ENCODE data around the gene MPV17L.
"Not testable (repeated sequence)": the region's sequence is repeated elsewhere in the genome, so short reads cannot be mapped to it uniquely, and the experiment has no call there.

The MPV17L gene

GRCh38 chr16:15452246-15452855 lies 56.8 kb downstream of the MPV17L start:
- DNase-seq (ENCODE audit: low read depth) = no peak

DNA sequence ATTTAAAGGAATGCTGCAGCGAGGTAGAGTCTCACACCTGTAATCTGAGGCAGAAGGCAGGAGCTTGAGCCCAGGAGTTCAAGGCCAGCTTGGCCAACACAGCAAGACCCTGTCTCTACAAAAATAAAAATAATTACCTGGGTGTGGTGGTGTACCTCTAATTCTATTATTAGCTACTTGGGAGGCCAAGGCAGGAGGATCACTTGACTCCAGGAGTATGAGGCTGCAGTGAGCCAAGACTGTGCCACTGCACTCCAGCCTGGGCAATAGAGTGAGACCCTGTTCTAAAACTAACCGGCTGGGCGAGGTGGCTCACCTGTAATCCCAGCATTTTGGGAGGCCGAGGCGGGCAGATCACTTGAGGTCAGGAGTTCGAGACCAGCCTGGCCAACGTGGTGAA lies 57.7 kb downstream of the MPV17L start:
- DNase-seq (ENCODE audit: low read depth) = not testable (repeated sequence)

DNA sequence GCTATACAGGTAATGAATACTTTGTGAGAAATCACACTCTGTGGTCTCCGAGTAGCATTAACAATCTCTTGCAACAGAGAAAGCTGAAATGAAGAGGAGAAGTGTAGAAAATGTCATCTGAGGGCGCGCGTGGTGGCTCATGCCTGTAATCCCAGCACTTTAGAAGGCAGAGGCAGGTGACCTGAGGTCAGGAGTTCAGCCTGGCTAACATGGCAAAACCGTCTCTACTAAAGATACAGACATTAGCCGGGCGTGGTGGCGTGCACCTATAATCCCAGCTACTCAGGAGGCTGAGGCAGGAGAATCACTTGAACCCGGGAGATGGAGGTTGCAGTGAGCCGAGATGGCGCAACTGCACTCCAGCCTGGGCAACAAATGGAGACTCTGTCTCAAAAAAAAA lies 59.4 kb downstream of the MPV17L start:
- not testable (repeated sequence) for DNase-seq (ENCODE audit: low read depth)

GRCh38 chr16:15457400-15457799 lies 61.8 kb downstream of the MPV17L start:
- DNase-seq (ENCODE audit: low read depth) = no peak

- DNase-seq (ENCODE audit: low read depth) = no peak
Measured at GRCh38 chr16:15457958-15458357, 62.4 kb downstream of the MPV17L start.

DNA sequence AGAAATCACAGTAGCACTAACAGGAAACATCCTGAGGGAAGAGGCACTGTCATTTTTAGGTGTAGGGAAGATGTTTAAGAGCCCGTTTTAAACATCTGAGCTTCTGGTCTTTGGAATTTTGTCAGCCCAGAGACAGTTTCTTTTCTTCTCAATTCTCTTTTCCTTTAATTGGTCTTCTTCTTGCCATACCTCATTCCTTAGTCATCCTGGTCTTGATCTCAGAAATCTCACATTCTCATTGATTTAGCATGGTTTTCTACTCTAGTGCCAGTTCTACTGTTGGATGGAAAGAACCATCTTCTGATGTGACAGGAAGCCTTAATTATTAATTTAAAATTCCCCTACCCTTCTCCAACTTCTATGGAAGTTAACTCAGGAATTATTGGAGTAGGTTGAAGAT lies 64.2 kb downstream of the MPV17L start:
- no peak for DNase-seq (ENCODE audit: low read depth)

- DNase-seq (ENCODE audit: low read depth) = no peak
Measured at GRCh38 chr16:15460601-15461000, 65.0 kb downstream of the MPV17L start.

DNA sequence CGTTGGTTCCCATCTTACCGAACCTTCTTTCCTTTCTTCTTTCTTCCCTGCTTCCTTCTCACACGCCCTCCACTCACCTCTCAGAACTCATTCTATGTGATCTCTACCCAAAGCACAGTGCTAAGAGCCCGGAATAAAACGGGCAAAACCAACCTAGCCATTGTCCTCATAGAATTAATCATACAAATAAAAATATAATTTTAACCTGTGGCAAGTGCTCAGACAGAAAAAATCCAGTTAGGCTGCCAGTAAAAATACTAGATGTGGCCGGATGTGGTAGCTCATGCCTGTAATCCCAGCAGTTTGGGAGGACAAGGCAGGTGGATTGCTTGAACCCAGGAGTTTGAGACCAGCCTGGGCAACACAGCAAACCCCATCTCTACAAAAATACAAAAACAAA lies 65.8 kb downstream of the MPV17L start:
- no peak for DNase-seq (ENCODE audit: low read depth)
